Cardiac fibroblast (primary cell): Measurements from ENCODE around the gene HSPB2.
A peak's percentile ranks its signal among the peaks of the same experiment; 100 is the strongest.
"Not testable (repeated sequence)": the region's sequence is repeated elsewhere in the genome, so short reads cannot be mapped to it uniquely, and the experiment has no call there.

Experiments used
- DNase-seq, 2 donors: peaks; one replicate each; pipeline versions ENCODE4 v3.0.0 to v3.0.0-alpha.2; 2010; ENCODE audit warnings: low read depth in 2 of 2
- H3K4me3 ChIP-seq, 2 donors: replicated peaks in 1 of 2; 1 replicate in 1 of 2; 2 replicates in 1 of 2; pipeline ENCODE4 v1.5.1; 2011; ENCODE audit warnings: low read depth in 2 of 2, low read length in 2 of 2, mild to moderate bottlenecking in 2 of 2, moderate library complexity in 1 of 2
- CTCF ChIP-seq: IDR thresholded peaks from one replicate; pipeline ENCODE4 v1.5.1; 2011; ENCODE audit warnings: low read depth, mild to moderate bottlenecking, low read length, inconsistent platforms

Gene HSPB2

GRCh38 chr11:111926505-111927391 lies 14.2 kb downstream of the HSPB2 start:
- peak; percentile 97 to 99 for DNase-seq
- peak overlapping the region; percentile 35 to 51 for H3K4me3 ChIP-seq
- peak; percentile 25 for TF ChIP-seq CTCF

GRCh38 chr11:111930472-111930871 lies 17.9 kb downstream of the HSPB2 start:
- no peak for TF ChIP-seq CTCF
- H3K4me3 ChIP-seq: no peak overlapping the region
- no peak for DNase-seq

GRCh38 chr11:111932611-111932950 lies 20.0 kb downstream of the HSPB2 start:
- no peak for DNase-seq
- H3K4me3 ChIP-seq: no peak overlapping the region
- TF ChIP-seq CTCF: no peak

GRCh38 chr11:111933176-111933575 lies 20.6 kb downstream of the HSPB2 start:
- H3K4me3 ChIP-seq, DNase-seq: not testable (repeated sequence)

- TF ChIP-seq CTCF: no peak
- DNase-seq: peak in 1 of 2 donors; percentile 58
- no peak overlapping the region for H3K4me3 ChIP-seq
These were observed 21.3 kb downstream of the HSPB2 start for GRCh38 chr11:111933872-111934271.

GRCh38 chr11:111934306-111934705 lies 21.8 kb downstream of the HSPB2 start:
- no peak overlapping the region for H3K4me3 ChIP-seq
- TF ChIP-seq CTCF: no peak
- no peak for DNase-seq

- TF ChIP-seq CTCF: no peak
- DNase-seq: peak in 1 of 2 donors; percentile 72
- no peak overlapping the region for H3K4me3 ChIP-seq
These were observed 22.9 kb downstream of the HSPB2 start for GRCh38 chr11:111935317-111936039.
